ENCODE measurements around the gene ASTN2. TPM values are rescaled to one million over a fixed set of nuclear protein-coding genes. Genes with fewer than 3 reads are reported as not detected.

Gene ASTN2
- total RNA-seq, 2 experiments from 2014 or later, result 1.7 to 4.2 TPM

DNA sequence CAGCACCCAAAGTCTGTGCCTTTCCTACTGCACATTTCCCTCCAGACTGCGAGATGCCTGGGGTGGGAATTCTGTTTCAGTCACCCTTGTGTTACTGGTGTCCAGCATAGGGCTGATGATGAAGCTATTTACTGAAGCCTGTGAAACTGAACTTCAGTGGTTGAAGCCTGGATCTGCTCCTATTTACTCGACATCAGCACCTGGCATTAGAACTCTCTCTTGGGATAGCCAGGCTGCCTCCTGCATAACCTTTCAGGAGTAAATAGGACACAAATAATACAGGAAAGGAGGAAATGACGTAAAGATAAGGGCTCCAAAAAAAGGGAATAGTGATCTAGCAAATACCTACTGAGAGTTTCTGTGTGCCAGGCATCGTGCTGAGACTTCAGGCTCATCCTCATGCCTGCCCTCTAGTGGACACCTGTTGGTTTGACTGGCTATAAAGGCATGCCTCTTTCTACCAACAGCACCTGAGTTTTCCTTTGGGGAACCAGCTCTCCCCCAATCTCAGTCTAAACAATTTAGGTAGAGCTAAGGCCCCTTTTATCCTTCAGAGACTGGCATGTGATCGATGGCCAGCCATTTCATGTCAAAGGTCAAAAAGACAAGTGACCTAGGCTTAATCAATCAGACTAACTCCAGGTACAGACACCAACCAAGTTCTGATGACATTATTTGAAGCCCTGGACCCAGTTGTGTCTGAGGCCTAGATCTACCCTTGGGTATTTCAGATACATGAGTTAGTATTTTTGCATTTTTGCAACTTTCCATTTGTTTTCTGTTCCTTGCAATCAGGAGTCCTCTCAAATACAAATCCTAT lies 919.8 kb downstream of the ASTN2 start:
- intact Hi-C loops (cut with micrococcal nuclease; ENCODE audit: unreplicated experiment), result no loop called here
- ChIA-PET POLR2A (no interaction called here), CTCF (ENCODE audit: unreplicated experiment) (no interaction called here)
- H3K9me2 ChIP-seq (ENCODE audit: insufficient read depth, low read length), result no peaks in the 10 kb centered on the region
- BruUV-seq (replicated peaks), result no TSS peak
- no peak overlapping the region for H2AFZ ChIP-seq (ENCODE audit: low read length)
- H3K79me2 ChIP-seq (ENCODE audit: insufficient read depth, low read depth, low read length), result no peaks in the 10 kb centered on the region
- DNase-seq (ENCODE audit: low spot score), result peak; percentile 30
- TF ChIP-seq, protein P1, sequence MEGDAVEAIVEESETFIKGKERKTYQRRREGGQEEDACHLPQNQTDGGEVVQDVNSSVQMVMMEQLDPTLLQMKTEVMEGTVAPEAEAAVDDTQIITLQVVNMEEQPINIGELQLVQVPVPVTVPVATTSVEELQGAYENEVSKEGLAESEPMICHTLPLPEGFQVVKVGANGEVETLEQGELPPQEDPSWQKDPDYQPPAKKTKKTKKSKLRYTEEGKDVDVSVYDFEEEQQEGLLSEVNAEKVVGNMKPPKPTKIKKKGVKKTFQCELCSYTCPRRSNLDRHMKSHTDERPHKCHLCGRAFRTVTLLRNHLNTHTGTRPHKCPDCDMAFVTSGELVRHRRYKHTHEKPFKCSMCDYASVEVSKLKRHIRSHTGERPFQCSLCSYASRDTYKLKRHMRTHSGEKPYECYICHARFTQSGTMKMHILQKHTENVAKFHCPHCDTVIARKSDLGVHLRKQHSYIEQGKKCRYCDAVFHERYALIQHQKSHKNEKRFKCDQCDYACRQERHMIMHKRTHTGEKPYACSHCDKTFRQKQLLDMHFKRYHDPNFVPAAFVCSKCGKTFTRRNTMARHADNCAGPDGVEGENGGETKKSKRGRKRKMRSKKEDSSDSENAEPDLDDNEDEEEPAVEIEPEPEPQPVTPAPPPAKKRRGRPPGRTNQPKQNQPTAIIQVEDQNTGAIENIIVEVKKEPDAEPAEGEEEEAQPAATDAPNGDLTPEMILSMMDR (conservative IDR thresholded peaks at IDR 0.05; ENCODE audit: low read length), result peak; percentile 82
- no peak for TF ChIP-seq EZH2phosphoT487 (IDR thresholded peaks at IDR 0.05; ENCODE audit: borderline replicate concordance, low read depth, low read length)
- H3K4me2 ChIP-seq (ENCODE audit: low read length), result no peak overlapping the region
- H3K9me3 ChIP-seq (ENCODE audit: low read length), result no peaks in the 10 kb centered on the region
- no peak overlapping the region for H3K27ac ChIP-seq (ENCODE audit: low read depth, low read length, poor library complexity, severe bottlenecking)
- no peak overlapping the region for H3K4me3 ChIP-seq (ENCODE audit: low read depth, low read length, poor library complexity, severe bottlenecking)
- H3K36me3 ChIP-seq (ENCODE audit: insufficient read depth, low read length), result no peaks in the 10 kb centered on the region
- H3K4me1 ChIP-seq (ENCODE audit: insufficient read depth, low read length, poor library complexity, severe bottlenecking), result no peaks in the 10 kb centered on the region
- H4K20me1 ChIP-seq (ENCODE audit: insufficient read depth, low read length), result no peaks in the 10 kb centered on the region

DNA sequence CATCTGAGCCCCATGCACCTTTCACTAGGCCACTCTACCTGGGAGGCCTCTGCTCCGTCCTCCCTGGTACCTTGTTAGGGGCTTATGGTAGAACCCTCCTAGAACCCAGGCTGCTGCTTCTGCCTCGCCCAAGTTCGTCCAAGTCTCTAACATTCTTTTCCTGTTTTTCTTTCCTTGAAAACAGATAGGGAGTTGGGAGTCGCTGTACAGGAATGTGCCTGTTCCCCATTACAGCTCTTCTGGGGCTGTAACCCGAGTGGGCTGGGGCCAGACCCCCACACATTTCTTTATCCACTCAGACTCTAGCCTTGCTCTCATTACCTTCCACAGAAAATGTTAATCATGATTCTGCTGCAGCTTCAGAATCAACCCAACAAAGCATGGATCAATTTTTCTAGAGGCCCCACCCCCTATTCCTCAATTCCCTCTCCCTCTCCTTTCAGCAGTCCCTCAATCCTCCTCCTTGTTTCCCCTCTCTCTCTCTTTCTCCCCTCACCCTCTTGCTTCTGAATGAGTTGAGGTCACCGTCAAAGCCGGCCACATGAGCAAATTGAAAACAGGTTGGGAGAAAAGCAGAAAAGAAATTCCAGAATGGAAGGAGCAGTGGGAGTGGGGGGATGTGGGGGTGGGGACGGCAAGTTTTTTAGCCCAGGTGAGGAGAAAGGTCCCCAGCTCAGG lies 921.5 kb downstream of the ASTN2 start:
- Histone ChIP-seq H4K20me1 (ENCODE audit: insufficient read depth, low read length) (no peaks in the 10 kb centered on the region), H2AFZ (ENCODE audit: low read length) (no peak overlapping the region), H3K9me2 (ENCODE audit: insufficient read depth, low read length) (no peaks in the 10 kb centered on the region), H3K27ac (ENCODE audit: low read depth, low read length, poor library complexity, severe bottlenecking) (no peak overlapping the region), H3K36me3 (ENCODE audit: insufficient read depth, low read length) (no peaks in the 10 kb centered on the region), H3K4me2 (ENCODE audit: low read length) (no peak overlapping the region), H3K9me3 (ENCODE audit: low read length) (no peaks in the 10 kb centered on the region), H3K79me2 (ENCODE audit: insufficient read depth, low read depth, low read length) (no peaks in the 10 kb centered on the region), H3K4me1 (ENCODE audit: insufficient read depth, low read length, poor library complexity, severe bottlenecking) (no peaks in the 10 kb centered on the region), H3K4me3 (ENCODE audit: low read depth, low read length, poor library complexity, severe bottlenecking) (no peak overlapping the region)
- TF ChIP-seq, protein P1 (conservative IDR thresholded peaks at IDR 0.05; ENCODE audit: low read length), result no peak
- no peak for TF ChIP-seq EZH2phosphoT487 (IDR thresholded peaks at IDR 0.05; ENCODE audit: borderline replicate concordance, low read depth, low read length)
- ChIA-PET POLR2A (interaction anchor here (0.6 kb wide), 1 partner anchor 512 kb away, joined by 4 read pairs; no protein-coding TSS in a partner anchor), CTCF (ENCODE audit: unreplicated experiment) (no interaction called here)
- intact Hi-C loops (cut with micrococcal nuclease; ENCODE audit: unreplicated experiment), result no loop called here
- DNase-seq (ENCODE audit: low spot score), result no peak
- BruUV-seq (replicated peaks), result no TSS peak

DNA sequence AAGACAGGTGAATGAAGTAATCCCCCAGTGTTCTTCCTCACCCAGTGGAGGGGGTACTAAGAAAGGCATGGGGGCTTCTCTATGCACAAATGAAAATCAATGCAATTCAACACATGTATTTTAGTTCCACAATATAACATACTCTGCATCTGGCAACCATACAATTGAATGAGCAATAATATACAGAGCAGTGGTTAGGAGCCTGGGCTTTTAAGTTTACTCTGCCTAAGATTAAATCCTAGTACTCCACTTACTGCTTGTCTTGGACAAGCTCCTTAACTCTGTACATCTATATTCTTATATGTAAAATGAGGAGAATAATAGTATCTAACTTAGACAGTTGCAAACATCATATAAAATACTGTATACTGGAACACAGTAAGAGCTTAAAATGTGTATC lies 923.2 kb downstream of the ASTN2 start:
- H3K9me3 ChIP-seq (ENCODE audit: low read length), result no peaks in the 10 kb centered on the region
- no peak for DNase-seq (ENCODE audit: low spot score)
- H3K4me1 ChIP-seq (ENCODE audit: insufficient read depth, low read length, poor library complexity, severe bottlenecking), result no peaks in the 10 kb centered on the region
- no peak overlapping the region for H3K4me3 ChIP-seq (ENCODE audit: low read depth, low read length, poor library complexity, severe bottlenecking)
- no peaks in the 10 kb centered on the region for H3K9me2 ChIP-seq (ENCODE audit: insufficient read depth, low read length)
- H3K36me3 ChIP-seq (ENCODE audit: insufficient read depth, low read length), result no peaks in the 10 kb centered on the region
- no peaks in the 10 kb centered on the region for H4K20me1 ChIP-seq (ENCODE audit: insufficient read depth, low read length)
- TF ChIP-seq EZH2phosphoT487 (IDR thresholded peaks at IDR 0.05; ENCODE audit: borderline replicate concordance, low read depth, low read length), result no peak
- TF ChIP-seq, protein P1 (conservative IDR thresholded peaks at IDR 0.05; ENCODE audit: low read length), result no peak
- no TSS peak for BruUV-seq (replicated peaks)
- intact Hi-C loops (cut with micrococcal nuclease; ENCODE audit: unreplicated experiment), result no loop called here
- POLR2A ChIA-PET, result interaction anchor here (0.7 kb wide), 1 partner anchor 60 kb away, joined by 3 read pairs; no protein-coding TSS in a partner anchor
- H2AFZ ChIP-seq (ENCODE audit: low read length), result no peak overlapping the region
- no peak overlapping the region for H3K27ac ChIP-seq (ENCODE audit: low read depth, low read length, poor library complexity, severe bottlenecking)
- H3K79me2 ChIP-seq (ENCODE audit: insufficient read depth, low read depth, low read length), result no peaks in the 10 kb centered on the region
- CTCF ChIA-PET (ENCODE audit: unreplicated experiment), result no interaction called here
- H3K4me2 ChIP-seq (ENCODE audit: low read length), result no peak overlapping the region
